GM18909 (cell line): ENCODE data around the gene MXRA7.

Experiments
- ATAC-seq: cut with Tn5 transposase; IDR thresholded peaks from one replicate; pipeline ENCODE4 v1.9.1; 2021; ENCODE audit warnings: mild to moderate bottlenecking; ENCODE audit not compliant: unreplicated experiment, poor library complexity

MXRA7 gene

DNA sequence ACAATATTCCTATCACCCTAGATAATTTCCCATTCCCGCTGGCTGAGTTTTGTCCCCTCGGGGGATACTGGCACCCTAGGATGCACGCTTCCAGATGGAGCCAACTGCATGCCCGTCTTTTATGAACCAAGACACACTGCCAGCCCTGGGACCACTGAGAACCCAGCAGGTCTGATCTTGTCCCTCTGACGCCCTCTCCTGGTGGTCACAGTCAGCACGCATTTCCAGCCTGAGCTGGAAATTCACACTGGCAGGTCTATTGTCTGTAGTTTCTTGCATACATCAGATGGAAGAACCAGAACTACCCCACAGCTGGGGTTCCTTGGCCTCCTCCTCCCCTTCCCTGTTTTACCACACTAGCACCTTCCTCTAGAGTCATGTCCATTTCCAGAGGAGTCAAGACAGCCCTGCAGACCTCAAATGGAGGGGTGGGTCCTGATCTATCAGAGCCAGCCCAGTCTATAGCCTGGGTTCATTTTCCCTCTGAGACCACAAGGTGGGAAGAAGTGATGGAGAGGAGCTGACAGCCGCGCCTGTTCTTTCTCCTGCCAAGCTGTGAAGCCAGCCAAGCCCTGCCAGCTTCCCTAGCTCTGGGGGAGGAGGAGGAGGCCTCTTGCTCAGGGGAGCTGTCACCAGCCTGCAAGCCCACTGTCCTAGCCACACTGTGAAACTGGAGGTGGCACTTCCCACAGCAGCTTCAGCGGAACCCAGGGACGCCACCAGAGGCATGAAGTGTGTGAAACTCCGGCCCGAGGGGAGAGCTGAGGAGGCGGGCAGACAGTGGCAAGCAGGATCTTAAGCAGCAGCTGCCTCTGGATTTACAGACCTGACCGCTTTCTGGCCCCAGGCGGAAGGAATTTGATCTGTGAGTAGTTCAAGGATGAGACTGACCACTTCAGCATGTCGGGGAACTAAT lies 29.3 kb downstream of the MXRA7 start:
- no peak for ATAC-seq

DNA sequence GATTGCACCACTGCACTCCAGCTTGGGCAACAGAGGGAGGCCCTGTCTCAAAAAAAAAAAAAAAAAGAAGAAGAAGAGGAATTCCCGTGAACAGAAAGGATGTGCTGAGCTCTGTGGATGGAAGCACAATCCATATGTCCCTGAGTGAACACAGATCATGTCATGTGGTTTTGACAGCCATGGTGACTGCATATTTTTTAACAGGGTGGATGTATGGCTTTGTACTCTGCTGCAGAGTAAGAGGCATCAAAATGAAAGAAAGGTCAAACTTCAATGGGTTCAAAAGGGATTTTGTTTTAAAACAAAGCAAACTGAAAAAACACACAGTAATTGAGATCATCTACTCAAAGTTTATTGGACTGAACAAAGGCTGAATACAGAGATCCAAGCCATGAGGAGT lies 31.5 kb downstream of the MXRA7 start:
- no peak for ATAC-seq

DNA sequence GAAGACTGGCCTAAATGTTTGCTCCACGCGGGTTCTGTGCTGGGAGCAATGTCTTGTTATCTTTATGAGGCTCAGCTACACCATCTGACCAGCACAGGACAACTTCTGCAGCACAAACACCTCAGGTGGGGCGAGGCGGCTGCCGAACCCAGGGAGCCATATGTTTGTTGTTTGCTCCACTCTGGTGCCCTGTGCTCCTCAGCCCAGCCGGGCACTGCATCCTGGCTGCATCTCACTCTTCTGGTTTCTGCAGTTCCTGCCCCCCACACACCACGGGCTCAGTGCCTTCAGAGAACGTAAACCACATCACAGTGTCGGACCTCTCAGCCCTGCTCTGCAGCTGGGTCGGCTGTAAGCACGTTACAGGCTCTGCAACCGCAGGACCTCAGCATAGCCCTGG lies 32.4 kb downstream of the MXRA7 start:
- no peak for ATAC-seq

DNA sequence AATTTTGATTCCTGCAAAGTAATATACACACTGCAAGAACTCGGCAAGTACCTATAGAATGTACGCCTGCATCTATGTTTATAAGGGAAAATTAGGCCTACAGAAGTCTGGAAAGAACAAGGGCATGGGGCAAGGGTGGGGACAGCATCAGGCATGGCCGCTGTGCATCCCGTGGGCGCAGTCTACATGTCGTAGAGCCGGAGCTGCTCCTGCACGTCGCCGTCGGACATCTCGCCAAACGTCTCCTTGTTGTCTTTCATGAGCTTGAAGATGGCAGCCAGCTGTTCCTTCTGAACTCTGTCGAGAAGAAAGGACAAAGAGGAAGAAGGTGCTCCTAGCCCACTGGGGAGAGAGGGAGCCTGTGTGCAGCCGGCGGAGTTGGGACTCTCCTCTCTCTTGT lies 33.4 kb downstream of the MXRA7 start:
- ATAC-seq, result no peak

DNA sequence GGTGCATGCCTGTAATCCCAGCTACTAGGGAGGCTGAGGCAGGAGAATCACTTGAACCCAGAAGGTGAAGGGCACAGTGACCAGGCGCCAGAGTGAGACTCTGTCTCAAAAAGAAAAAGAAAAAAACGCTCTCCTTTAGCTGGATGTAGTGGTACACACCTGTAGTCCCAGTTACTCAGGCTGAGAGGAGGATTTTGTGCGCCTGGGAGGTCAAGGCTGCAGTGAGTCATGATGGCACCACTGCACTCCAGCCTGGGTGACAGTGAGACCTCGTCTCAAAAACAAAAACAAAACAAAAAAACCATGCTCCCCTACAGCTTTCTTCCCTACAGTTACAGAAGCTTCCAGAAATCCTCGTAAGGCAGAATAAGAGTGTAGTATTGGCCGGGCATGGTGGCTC lies 34.1 kb downstream of the MXRA7 start:
- ATAC-seq, result no peak

DNA sequence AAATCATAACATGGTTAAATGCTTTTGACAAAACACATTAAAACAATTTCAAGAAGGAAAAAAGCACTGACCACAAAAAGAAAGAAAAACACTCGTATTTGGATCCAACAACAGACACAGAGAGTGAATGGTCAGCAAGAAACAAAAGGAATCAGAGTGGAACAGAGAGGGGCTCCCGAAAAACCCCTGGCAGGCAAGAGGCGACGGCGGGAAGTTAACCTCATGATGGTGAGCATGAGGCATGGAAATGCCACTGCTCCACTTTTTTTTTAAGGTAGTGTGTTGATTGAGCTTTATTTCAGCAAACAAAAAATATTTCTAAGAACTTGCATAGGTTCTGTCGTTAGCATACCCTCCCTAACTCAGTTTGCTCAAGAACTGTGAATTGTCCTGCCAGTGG lies 35.1 kb downstream of the MXRA7 start:
- ATAC-seq, result no peak

DNA sequence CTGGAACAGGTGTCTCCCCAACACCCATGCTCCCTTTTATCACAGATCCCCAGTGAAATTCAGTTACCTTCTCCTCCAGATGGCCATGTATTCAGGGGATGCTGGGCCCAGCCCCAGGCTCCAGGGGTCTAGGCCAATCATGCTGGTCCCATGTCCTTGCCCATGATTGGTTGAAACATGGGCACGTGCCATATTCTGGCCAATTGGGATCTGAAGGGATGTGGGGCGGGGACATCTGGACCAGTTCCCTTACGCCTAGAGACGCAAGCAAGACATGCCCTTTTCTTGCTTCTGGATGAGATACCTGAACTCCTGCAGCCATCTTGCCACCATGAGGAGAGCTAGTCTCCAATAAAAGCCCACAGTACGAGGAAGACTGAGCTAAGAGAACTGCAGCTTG lies 36.2 kb downstream of the MXRA7 start:
- ATAC-seq, result no peak

DNA sequence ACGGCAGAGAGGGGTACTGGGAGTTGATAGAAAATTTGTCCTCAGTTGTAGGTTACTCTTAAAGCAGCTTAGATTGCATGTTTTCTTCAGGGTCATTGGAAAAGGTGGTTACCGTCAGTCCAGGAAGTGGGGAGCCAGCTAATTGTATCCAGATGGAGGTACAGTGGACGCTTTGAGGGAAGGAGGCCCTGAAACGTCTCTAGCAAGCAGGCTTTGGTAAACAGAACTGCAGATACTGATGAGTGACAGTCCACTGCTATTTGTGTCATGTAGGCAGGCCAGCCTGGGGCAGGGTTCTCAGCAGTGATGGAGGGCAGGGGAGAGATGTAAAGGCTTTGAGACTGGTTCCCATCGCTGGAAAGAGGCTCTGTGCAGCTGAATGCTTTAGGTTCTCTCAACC lies 37.0 kb downstream of the MXRA7 start:
- no peak for ATAC-seq

DNA sequence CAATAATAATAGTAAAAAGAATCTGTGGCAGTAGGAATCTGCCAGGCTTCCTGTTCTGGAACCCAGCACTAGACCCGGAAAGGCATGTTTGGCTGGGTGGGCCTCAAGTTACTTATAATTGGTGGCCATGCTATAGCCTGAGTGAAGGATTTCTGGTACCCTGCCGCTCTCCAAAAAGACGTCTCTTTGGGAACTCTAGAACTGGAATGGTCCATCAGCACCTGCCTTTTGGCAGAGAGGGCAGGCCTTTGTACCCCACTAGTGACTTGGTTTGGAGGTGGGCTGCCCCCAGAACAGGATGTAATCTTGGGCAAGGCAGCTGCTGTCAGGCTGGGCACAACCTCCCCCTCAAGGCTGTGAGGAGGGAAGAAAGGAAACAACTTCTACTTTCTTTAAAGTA lies 37.9 kb downstream of the MXRA7 start:
- no peak for ATAC-seq

DNA sequence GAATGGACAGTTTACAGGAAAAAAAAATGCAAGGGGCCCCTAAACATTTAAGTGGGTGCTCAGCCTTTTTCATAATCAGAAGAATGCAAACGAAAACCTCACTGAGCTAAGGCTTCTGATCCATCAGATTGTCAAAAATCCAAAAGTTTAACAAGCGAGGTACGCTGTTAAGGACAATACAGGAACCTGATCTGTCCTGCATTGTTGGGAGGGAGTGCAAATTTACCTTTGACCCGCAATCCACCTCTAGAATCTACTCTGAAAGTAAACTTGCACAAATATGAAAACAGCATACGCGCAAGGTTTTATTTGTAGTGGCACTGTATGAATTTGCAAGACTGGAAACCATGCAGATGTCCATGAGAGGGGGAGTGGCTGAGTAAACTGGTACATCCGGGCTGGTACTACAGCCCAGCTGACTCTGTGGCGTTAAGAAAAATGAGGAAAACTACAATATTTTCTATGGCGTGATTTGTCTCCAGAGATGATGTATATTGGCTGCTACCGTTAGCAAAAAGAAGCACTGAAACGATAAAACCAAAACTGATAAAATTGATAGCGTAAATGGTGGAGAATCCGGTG lies 38.4 kb downstream of the MXRA7 start:
- no peak for ATAC-seq

DNA sequence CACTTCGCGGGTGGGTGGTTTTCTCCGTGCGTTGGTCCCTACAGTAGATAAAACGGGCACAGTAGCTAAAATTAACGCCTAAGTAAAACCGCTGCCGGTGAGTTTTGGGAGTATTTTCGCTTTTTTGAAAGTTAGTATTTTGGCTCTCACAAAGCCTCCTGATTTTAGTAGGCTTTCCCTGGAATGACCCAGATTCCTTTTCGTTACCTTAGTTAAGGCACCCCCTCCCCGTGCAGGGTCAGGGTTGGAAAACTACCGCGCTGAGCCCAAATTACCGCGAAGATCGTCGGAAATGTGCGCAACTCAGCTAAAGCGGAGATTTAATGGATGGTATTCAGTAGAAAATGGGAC lies 38.9 kb downstream of the MXRA7 start:
- peak; percentile 13 for ATAC-seq

DNA sequence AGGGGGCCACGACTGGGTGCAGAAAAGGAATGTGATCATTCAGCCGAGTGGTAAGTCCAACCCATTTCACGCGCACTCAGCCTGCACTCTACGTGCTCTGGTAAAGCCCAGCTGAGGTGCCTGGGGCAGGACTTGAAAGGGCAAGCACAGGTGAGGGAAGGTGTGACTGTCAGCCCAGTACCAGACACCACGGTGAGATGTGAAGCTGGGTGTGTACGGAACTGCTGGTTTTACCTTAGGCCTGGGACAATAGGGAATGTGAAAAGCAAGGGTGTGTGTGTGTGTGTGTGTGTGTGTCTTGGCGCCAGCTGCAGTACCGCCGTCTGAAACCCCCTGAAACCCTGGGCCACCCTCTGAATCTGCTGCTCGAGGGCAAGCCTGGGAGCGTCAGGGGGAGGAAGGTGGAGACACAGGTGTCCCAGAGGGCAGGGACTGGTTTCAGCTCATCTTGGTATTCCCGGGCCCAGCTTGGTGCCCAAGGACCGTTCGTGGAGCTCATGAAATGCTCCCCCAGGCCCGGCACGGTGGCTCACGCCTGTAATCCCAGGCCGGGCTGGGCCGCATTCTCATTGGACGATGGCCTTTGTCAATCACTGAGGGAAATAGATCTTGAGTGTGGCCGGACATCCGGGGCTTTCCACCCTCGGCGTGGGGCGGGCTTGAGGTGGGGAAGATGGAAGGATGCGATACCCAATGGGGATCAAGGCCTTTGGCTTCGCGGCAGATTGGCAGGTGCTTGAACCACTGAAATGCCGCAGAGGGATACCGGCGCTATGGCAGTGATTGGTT lies 39.4 kb downstream of the MXRA7 start:
- peak; percentile 98 for ATAC-seq

DNA sequence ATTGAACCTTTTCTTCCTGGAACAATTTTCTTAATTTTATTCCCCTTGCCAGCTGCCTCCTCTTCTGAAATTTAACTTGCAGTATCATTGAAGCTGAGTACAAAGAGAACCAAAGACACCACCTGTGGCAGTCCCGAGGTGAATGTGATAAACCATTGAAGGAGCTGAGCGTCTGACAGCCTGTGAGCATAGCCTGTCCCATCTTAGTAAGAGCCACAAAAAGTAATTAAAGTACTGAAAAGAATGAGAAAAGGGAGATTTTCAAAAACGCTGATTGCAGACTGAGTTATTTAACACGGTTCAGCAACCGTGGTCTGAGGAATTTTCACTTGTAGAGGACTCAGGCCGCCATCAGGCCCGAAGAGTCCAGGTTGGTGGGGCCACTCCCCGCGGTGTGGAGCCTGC lies 40.0 kb downstream of the MXRA7 start:
- ATAC-seq, result no peak

DNA sequence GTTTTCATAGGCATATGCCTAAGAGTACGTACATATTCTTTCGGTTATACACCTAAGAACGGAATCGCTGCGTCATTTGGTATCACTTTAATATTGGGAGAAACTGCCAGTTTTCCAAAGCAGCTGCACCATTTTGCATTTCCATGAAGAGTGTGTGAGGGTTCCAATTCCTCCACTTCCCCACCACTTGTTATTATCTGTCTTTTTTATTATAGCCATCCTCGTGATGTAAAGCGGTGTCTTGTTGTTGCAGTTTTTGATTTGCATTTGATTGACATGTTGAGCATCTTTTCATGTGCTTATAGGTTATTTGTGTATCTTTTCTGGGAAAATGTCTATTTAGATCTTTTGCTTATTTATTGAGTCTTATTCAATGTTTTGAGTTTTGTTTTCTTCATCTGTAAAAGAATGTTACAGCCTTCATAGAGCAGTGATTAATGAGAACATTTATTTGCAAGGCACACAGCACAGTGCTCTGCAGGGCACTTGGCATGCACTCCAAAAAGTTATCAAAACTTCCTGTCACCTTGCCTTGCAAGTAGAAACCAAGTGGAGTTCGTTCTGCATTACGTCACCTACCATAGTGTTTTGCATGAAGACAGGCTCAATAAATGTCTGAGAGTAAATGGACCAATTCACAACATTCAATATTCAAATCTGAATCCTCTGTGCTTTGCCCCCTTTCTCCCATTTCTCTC lies 40.6 kb downstream of the MXRA7 start:
- ATAC-seq, result no peak

DNA sequence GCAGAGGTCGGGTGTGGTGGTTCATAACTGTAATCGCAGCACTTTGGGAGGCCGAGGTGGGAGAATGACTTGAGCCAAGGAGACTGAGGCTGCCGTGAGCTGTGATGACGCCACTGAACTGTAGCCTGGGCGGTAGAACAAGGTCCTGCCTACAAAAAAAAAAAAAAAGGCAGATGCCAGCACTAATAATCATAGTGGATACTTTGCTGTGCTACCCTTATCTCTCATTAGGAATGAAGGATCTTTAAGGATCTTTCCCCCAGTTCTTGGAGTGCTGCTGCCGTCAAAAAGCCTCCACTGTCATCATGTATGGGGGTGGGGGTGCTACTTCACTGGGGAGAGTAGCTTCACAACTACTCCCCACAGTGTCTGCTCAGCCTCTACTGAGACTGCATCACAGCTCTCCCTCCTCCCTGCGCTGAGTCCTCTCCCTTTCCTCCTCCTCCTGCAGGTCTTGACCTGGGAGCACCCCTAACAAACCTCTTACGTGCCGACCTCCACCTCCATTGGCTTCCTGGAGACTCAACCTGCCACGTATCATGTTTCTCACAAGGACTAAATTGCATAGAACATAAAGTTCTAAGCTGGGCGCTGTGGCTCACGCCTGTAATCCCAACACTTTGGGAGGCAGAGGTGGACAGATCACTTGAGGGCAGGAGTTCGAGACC lies 42.8 kb downstream of the MXRA7 start:
- no peak for ATAC-seq

DNA sequence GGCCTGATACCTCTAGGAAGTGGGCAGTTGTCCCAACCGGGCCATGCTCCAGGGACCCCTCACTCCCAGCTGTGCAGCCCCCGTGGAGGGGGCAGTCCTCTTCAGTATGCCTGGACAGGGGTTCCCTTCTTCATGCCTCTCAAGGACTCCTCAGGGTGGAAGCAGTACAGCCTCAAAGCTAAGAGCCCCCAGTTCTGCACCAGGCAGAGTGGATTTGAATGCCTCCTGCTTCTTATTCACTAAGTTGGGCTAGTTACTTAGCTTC lies 43.3 kb downstream of the MXRA7 start:
- ATAC-seq, result no peak

DNA sequence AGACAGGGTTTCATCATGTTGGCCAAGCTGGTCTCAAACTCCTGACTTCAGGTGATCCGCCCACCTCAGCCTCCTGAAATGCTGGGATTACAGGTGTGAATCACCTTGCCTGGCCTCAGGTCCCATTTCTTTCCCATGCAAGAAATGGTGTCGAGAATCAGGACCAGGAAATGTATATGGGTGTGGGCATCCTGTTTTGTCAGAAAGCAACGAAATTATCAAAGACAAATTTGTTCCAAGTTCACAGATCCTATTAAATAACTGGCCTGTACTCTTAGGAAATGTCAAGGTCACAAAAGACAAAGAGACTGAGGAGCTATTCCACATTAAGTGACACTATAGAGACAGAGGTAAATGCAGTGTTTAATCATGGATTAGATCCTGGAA lies 50.1 kb downstream of the MXRA7 start:
- ATAC-seq, result no peak

DNA sequence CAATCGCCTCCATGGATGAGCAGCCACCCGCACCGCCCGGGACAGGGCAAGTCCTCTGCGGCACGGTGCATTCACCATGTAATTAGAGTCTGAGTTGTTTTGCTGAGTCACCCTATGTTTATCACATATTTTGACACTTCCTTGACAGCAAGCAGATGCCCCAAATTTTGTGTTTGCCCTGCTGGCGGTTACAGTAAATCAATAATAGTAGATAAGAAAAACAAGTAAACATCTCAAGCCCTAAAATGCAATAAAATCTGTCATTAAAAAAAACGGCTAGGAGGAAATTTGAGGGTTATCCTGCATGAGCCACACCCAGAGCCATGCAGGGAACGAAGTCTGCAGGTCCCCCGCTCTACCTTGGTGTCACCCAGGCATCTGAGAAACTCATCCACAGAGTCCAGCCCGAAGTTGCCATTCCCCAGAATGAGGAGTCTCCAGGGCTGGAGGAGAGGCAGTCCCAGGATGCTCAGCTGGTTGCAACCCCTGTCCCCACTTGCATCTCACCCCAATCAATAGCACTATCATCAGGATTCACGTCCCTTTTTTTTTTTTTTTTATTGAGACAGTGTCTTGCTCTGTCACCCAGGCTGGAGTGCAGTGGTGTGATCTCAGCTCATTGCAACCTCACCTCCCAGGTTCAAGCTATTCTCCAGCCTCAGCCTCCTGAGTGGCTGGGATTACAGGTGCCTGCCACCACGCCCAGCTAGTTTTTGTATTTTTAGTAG lies 50.7 kb downstream of the MXRA7 start:
- no peak for ATAC-seq

DNA sequence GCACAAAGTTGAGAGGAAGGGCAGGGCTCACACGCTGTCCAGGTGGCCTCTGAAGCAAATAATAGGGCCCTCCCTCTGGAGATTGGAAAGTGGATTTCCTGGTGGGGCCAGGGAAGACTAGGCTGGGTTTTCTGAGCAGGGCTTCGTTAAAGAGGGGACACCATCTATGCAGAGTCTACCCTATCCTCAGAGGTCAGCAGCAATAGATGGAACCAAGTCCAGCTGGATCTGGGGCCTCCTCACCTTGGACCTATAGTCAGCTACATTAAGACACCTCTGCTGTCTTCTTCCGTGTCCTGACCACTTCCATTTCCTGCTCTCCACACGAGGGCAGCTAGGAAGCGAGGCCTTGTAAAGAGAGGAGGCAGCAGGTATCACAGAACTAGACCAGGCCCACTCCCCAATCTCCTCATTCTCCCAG lies 52.5 kb downstream of the MXRA7 start:
- ATAC-seq, result no peak
